HG03139 (cell line): ENCODE results near the gene PNMA6E.

Experiments
- ATAC-seq: cut with Tn5 transposase; IDR thresholded peaks from one replicate; pipeline ENCODE4 v1.9.1; 2021; ENCODE audit not compliant: unreplicated experiment

The PNMA6E gene

DNA sequence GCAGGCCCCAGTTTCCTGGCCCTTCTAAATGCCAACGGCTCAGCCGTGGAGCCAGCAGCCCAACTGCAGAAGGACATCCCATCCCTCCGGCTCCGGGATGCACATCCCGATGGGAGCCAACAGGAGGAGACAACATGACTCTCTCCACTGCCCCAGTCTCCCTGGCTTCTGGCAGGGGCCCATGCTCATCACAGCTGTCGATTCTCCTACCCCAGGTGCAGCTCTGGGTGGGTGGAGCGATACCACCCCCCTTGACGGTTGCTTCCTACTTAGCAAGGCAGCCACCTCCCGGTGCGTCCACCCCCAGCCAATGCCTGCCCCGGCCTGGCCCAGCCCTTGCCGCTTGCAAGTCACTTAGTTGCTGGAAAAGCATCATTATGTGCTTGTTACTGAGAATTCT, 47.7 kb downstream of the PNMA6E start:
- ATAC-seq, result no peak

DNA sequence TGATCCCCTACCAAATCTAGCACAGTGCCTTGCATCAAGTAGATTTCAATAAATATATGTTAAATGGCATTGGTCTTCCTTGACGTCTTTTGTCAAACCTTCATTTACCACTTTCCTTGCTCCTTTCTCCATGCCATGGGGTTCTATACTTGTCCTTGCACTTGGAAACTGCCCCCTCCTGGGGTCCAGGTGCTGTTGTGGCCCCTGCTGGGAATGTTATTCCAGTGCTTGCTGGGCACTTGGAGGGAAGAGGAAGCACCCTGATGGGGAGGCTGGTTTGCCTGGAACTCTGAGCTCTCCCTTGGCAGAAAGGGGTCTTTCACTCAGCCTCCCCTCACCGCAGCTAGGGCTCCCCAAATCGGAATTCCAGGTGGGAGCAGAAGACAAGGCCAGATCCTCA, 48.3 kb downstream of the PNMA6E start:
- no peak for ATAC-seq

DNA sequence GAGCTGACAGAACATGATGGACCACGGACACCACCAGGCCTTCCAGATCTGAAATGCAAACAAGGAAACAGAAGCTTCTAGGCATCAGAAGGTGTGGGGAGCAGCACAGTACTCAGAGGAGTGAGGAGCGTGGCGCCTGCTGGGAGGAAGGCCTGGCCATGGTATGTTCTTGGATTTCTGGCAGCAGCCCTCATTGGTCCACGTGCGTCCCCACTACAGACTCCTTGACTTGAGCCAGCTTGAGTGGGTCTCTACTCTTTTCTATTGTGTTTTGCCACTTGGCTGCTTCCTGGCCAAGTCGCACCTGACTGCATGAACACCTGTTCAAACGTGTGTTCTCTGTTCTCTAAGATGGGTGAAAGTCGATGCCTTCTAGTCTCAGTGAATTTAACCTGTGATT, 49.2 kb downstream of the PNMA6E start:
- no peak for ATAC-seq

DNA sequence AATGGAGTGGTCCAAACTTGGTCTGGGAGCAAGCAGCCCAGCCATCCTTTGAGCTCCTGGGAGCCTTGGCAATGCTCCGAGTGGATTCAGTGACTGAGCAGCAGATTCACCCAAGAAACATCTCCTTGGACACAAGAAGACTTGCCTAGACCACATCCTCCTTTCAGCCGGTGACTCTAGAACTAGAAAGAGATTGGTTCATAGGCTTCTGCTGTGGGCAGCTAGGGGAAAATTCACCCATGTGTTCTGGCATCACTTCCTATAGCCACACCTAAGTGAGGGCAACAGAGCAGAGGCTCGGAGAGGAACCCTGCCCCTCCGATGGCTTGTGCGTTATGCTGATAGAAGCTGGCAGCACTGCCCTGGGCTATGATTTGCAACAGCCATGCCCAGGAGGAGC, 51.2 kb downstream of the PNMA6E start:
- no peak for ATAC-seq

DNA sequence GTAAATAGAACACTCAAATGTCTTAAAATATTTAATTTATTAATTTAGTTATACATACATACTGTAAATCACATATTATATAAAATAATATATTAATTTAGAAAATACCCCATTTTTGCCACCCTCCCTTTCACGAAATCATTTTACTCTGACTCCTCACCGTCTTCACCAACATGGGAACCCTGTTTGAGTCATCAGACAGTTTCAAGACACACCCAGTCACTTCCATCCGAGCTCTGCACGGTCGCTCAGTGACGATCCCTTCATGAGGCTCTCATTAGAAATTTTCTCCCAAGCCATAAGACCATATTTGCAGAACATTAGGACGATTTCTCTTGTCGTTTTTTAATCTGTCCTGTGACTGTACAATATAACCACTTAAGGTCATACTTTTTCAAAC, 52.7 kb downstream of the PNMA6E start:
- no peak for ATAC-seq

DNA sequence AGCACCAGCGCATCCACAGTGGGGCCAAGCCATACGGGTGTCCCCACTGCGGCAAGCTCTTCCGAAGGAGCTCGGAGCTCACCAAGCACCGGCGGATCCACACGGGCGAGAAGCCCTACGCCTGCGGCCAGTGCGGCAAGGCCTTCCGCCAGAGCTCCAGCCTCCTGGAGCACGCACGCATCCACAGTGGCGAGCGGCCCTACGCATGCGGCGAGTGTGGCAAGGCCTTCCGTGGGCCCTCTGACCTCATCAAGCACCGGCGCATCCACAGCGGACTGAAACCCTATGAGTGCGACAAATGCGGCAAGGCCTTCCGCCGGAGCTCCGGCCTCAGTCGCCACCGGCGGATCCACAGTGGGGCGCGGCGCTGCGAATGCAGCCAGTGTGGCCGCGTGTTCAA, 53.6 kb downstream of the PNMA6E start:
- ATAC-seq, result no peak
